ENCODE measurements around the gene SAP30BP.

- TF ChIP-seq RERE (CRISPR knock-in tag; IDR thresholded peaks at IDR 0.05; ENCODE audit: low read depth) (no peak), JUN (CRISPR knock-in tag; IDR thresholded peaks at IDR 0.05) (no peak)
Measured at GRCh38 chr17:75652934-75653549, 14.1 kb upstream of the SAP30BP start.
